H1 (cell line): ENCODE data around the gene MT1B. TPM values are rescaled to one million over a fixed set of nuclear protein-coding genes. Genes with fewer than 3 reads are reported as not detected.

Experiments used
- CTCF ChIA-PET: fragments of 300-600 bp; sonication (Branson Sonifier 250); formaldehyde crosslinking; loops from one replicate; lab custom pipeline; 2021; ENCODE audit not compliant: partially characterized antibody; lab: Charles Lee
- POLR2A ChIA-PET: fragments of 300-600 bp; sonication (Branson Sonifier 250); formaldehyde crosslinking; loops from one replicate; lab custom pipeline; 2021; ENCODE audit warnings: inconsistent platforms; ENCODE audit not compliant: partially characterized antibody; lab: Charles Lee
- DNase-seq, 2 experiments: peaks; one replicate each; pipeline versions ENCODE4 v3.0.0 to v3.0.0-alpha.2; 2010 to 2022; ENCODE audit warnings: low spot score in 2 of 2, low read depth in 1 of 2, mixed read lengths in 1 of 2
- FAIRE-seq: peaks from 2 replicates; lab custom pipeline; 2011; peaks lifted over from hg19 to GRCh38; lab: Jason Lieb, UNC
- H2AFZ ChIP-seq: 2 replicates; pipeline ENCODE4 v1.8.1; 2012; ENCODE audit warnings: low read length, inconsistent platforms
- H2AK5ac ChIP-seq: 2 replicates; pipeline ENCODE4 v1.6.1; 2013; ENCODE audit warnings: low read depth, low read length
- H2BK120ac ChIP-seq: replicated peaks from 2 replicates; pipeline ENCODE3; 2013; ENCODE audit warnings: low read depth, low read length, inconsistent platforms
- H2BK12ac ChIP-seq: 2 replicates; pipeline ENCODE4 v1.6.1; 2013; ENCODE audit warnings: low read depth, low read length
- H2BK15ac ChIP-seq: 2 replicates; pipeline ENCODE4 v1.6.1; 2013; ENCODE audit warnings: low read length
- H2BK20ac ChIP-seq: 2 replicates; pipeline ENCODE4 v1.6.1; 2013; ENCODE audit warnings: low read length
- H2BK5ac ChIP-seq: 2 replicates; pipeline ENCODE4 v1.6.1; 2013; ENCODE audit warnings: low read depth, low read length
- H3K14ac ChIP-seq: 2 replicates; pipeline ENCODE4 v1.6.1; 2013; ENCODE audit warnings: inconsistent platforms; ENCODE audit not compliant: insufficient read length
- H3K18ac ChIP-seq: 2 replicates; pipeline ENCODE4 v1.6.1; 2013; ENCODE audit warnings: low read length; ENCODE audit errors: extremely low read depth
- H3K23ac ChIP-seq: 2 replicates; pipeline ENCODE4 v1.6.1; 2013; ENCODE audit warnings: inconsistent platforms; ENCODE audit not compliant: insufficient read length
- H3K23me2 ChIP-seq: 2 replicates; pipeline ENCODE4 v1.6.1; 2013; ENCODE audit warnings: low read depth, low read length
- H3K27ac ChIP-seq: 2 replicates; pipeline ENCODE4 v1.6.1; 2011; ENCODE audit warnings: low read depth, low read length, inconsistent platforms
- H3K27me3 ChIP-seq, 4 experiments: replicated peaks in 1 of 4; 1 replicate in 1 of 4; 2 replicates in 3 of 4; pipeline versions ENCODE4 v1.6.1 to v1.8.1; 2011 to 2013; ENCODE audit warnings: low read length in 3 of 4, mild to moderate bottlenecking in 3 of 4, inconsistent platforms in 2 of 4, mixed read lengths in 2 of 4, moderate library complexity in 1 of 4; ENCODE audit not compliant: control insufficient read depth in 3 of 4, insufficient read depth in 3 of 4; ENCODE audit errors: extremely low read depth in 1 of 4
- H3K36me3 ChIP-seq, 4 experiments: 2 replicates each; pipeline versions ENCODE4 v1.6.1 to v1.8.1; 2011 to 2013; ENCODE audit warnings: mild to moderate bottlenecking in 4 of 4, low read length in 3 of 4, moderate library complexity in 2 of 4, control low read depth in 1 of 4, inconsistent platforms in 1 of 4; ENCODE audit not compliant: insufficient read depth in 4 of 4, control insufficient read depth in 2 of 4
- H3K4ac ChIP-seq: replicated peaks from 2 replicates; pipeline ENCODE3; 2013; ENCODE audit warnings: low read length, low read depth, mixed read lengths, inconsistent platforms; ENCODE audit not compliant: insufficient read length
- H3K4me1 ChIP-seq, 4 experiments: replicated peaks in 1 of 4; 1 replicate in 1 of 4; 2 replicates in 3 of 4; pipeline versions ENCODE4 v1.6.1 to v1.8.1; 2011 to 2013; ENCODE audit warnings: low read length in 3 of 4, inconsistent platforms in 2 of 4, mixed read lengths in 1 of 4; ENCODE audit not compliant: insufficient read depth in 4 of 4, control insufficient read depth in 3 of 4
- H3K4me2 ChIP-seq, 2 experiments: 2 replicates each; pipeline versions ENCODE4 v1.6.1 to v1.8.1; 2011 to 2013; ENCODE audit warnings: low read depth in 2 of 2, low read length in 2 of 2, control low read depth in 1 of 2, inconsistent platforms in 1 of 2, mild to moderate bottlenecking in 1 of 2; ENCODE audit not compliant: insufficient read depth in 1 of 2
- H3K4me3 ChIP-seq, 4 experiments: fragments of 200-600, 300-600 bp in 1 of 4; sonication (generic), shearing (Covaris generic), sonication (Bioruptor Twin) in 1 of 4; 2 replicates each; pipeline versions ENCODE4 v1.5.1 to v1.8.1; 2011 to 2016; ENCODE audit warnings: low read length in 4 of 4, low read depth in 3 of 4, control low read depth in 2 of 4, inconsistent platforms in 2 of 4, mild to moderate bottlenecking in 2 of 4, mixed read lengths in 1 of 4, moderate library complexity in 1 of 4; ENCODE audit not compliant: insufficient read depth in 2 of 4; ENCODE audit errors: extremely low read depth in 1 of 4
- H3K56ac ChIP-seq: replicated peaks from 2 replicates; pipeline ENCODE3; 2013; ENCODE audit warnings: low read depth, mild to moderate bottlenecking, mixed read lengths, low read length, inconsistent platforms; ENCODE audit not compliant: insufficient read length
- H3K79me1 ChIP-seq: 2 replicates; pipeline ENCODE4 v1.6.1; 2013; ENCODE audit warnings: low read depth, low read length, control low read depth
- H3K79me2 ChIP-seq, 2 experiments: 2 replicates each; pipeline versions ENCODE4 v1.6.1 to v1.8.1; 2012 to 2013; ENCODE audit warnings: low read length in 2 of 2, mild to moderate bottlenecking in 2 of 2, inconsistent platforms in 1 of 2; ENCODE audit not compliant: insufficient read depth in 2 of 2, control insufficient read depth in 1 of 2
- H3K9ac ChIP-seq, 4 experiments: replicated peaks in 1 of 4; 1 replicate in 1 of 4; 2 replicates in 3 of 4; pipeline versions ENCODE4 v1.6.1 to v1.8.1; 2011 to 2013; ENCODE audit warnings: low read depth in 3 of 4, low read length in 3 of 4, control low read depth in 2 of 4, mild to moderate bottlenecking in 2 of 4, moderate library complexity in 2 of 4, inconsistent platforms in 1 of 4; ENCODE audit errors: extremely low read depth in 1 of 4
- H3K9me3 ChIP-seq, 2 experiments: 2 replicates each; pipeline versions ENCODE4 v1.6.1 to v1.8.1; 2012 to 2013; ENCODE audit warnings: mild to moderate bottlenecking in 2 of 2, moderate library complexity in 2 of 2, control low read depth in 1 of 2, inconsistent platforms in 1 of 2, low read depth in 1 of 2, low read length in 1 of 2, mixed read lengths in 1 of 2; ENCODE audit not compliant: insufficient read depth in 2 of 2
- H4K20me1 ChIP-seq, 2 experiments: replicated peaks in 1 of 2; 2 replicates each; pipeline versions ENCODE3 to v1.8.1; 2011 to 2013; ENCODE audit warnings: inconsistent platforms in 2 of 2, low read length in 2 of 2, mild to moderate bottlenecking in 1 of 2; ENCODE audit not compliant: insufficient read depth in 2 of 2, control insufficient read depth in 1 of 2
- H4K5ac ChIP-seq: 2 replicates; pipeline ENCODE4 v1.6.1; 2013; ENCODE audit warnings: low read length, low read depth, mixed read lengths, inconsistent platforms; ENCODE audit not compliant: insufficient read length
- H4K8ac ChIP-seq: 2 replicates; pipeline ENCODE4 v1.8.0; 2013; ENCODE audit warnings: mild to moderate bottlenecking, moderate library complexity, low read length, inconsistent platforms; ENCODE audit not compliant: insufficient read depth; ENCODE audit errors: extremely low read depth
- H4K91ac ChIP-seq: replicated peaks from 2 replicates; pipeline ENCODE3; 2013; ENCODE audit warnings: low read length, mixed read lengths, inconsistent platforms; ENCODE audit not compliant: insufficient read length
- EGR1 ChIP-seq: IDR thresholded peaks from 2 replicates; pipeline ENCODE4 v1.6.1; 2011; ENCODE audit warnings: low read depth, low read length, borderline replicate concordance
- WGBS, 2 experiments: shearing (Covaris generic) in 1 of 2; methylation state at CpG; one replicate each; pipeline versions ENCODE4 v1.1.6 to v1.1.7; 2013 to 2015; ENCODE audit warnings: low lambda C conversion rate in 2 of 2, mixed read lengths in 2 of 2, inconsistent platforms in 1 of 2, low coverage in 1 of 2, missing lambda C conversion rate in 1 of 2; ENCODE audit not compliant: insufficient replicate concordance in 2 of 2, insufficient coverage in 1 of 2, insufficient read length in 1 of 2; ENCODE audit errors: extremely low coverage in 1 of 2, missing lambda C conversion rate in 1 of 2; 5-methylcytosine and 5-hydroxymethylcytosine counted together
- polyA plus RNA-seq, 7 experiments: library from polyadenylated mRNA; depleted of rRNA in 3 of 7; stranded (reverse) in 5 of 7; unstranded in 2 of 7; fragments of >200 nt in 5 of 7; fragments of 200-250 nt in 2 of 7; gene quantifications; 1 replicate in 5 of 7; 2 replicates in 1 of 7; 4 replicates in 1 of 7; pipeline versions ENCODE4 v1.2.1 to v1.2.3, GENCODE V29; 2011 to 2013; ENCODE audit warnings: missing spikeins in 2 of 7, mixed read lengths in 2 of 7
- total RNA-seq: library from RNA; stranded (reverse); fragmentation: NEBNext Ultra II Directional; extraction: Animal tissue kit (Norgen Biotek cat#: 25700); gene quantifications from 2 replicates; pipeline ENCODE4 v1.2.1, GENCODE V29; 2021

MT1B gene
- total and polyA plus RNA-seq, 2 of the 8 experiments (the other 6 are each of a cell fraction or from before 2014, with no cell fraction given): not detected

DNA sequence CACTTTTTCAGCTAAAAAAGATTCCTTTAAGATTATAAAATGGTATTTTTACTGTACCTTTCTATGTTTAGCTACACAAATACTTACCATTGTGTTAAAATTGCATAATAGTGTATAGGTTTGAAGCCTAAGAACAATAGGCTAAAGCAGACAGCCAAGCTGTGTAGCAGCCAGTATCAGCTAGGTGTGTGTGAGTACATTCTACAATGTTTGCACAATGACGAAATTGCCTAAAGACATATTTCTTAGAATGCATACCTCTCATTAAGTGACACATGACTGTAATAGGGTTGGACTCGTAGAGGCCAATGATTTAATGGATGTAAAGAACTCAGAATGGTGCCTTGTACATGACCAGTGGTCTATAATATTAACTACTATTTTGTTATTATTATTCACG lies 1.9 kb upstream of the MT1B start:
- H3K4me2 ChIP-seq: no peak overlapping the region
- no peak for TF ChIP-seq EGR1
- H3K23ac ChIP-seq: no peak overlapping the region
- DNase-seq: no peak
- no peak overlapping the region for H4K8ac ChIP-seq
- no peaks in the 10 kb centered on the region for H3K79me2 ChIP-seq
- ChIA-PET POLR2A (no interaction called here), CTCF (interaction anchor here (0.8 kb wide), 1 partner anchor 15 kb away, joined by 3 read pairs; no protein-coding TSS in a partner anchor)
- no peaks in the 10 kb centered on the region; the same call in 1 of the 2 replicates for H3K23me2 ChIP-seq
- H3K18ac ChIP-seq: no peak overlapping the region
- H2BK15ac ChIP-seq: no peak overlapping the region
- no peak overlapping the region for H3K4me3 ChIP-seq
- no peaks in the 10 kb centered on the region for H3K79me1 ChIP-seq
- H3K27me3 ChIP-seq: peaks cover 37 to 70% (median 62%) of the 10 kb centered on the region in 4 experiments
- no peaks in the 10 kb centered on the region for H3K36me3 ChIP-seq
- H2BK5ac ChIP-seq: no peak overlapping the region
- peaks cover 2 to 4% of the 10 kb centered on the region in 2 experiments for H4K20me1 ChIP-seq
- H2AK5ac ChIP-seq: no peak overlapping the region
- H3K4ac ChIP-seq: no peak overlapping the region
- no peak overlapping the region for H3K27ac ChIP-seq
- H3K14ac ChIP-seq: no peak overlapping the region
- no peak overlapping the region for H3K56ac ChIP-seq
- no peak overlapping the region for H2BK20ac ChIP-seq
- no peak overlapping the region for H2BK120ac ChIP-seq
- H2AFZ ChIP-seq: no peak overlapping the region
- H3K4me1 ChIP-seq: peaks cover 0 to 7% (median 4%) of the 10 kb centered on the region in 4 experiments; a peak in 2 of 7 replicates
- no peak overlapping the region for H4K5ac ChIP-seq
- H4K91ac ChIP-seq: no peak overlapping the region
- H2BK12ac ChIP-seq: no peak overlapping the region
- FAIRE-seq: no peak
- H3K9me3 ChIP-seq: no peaks in the 10 kb centered on the region
- no peak overlapping the region for H3K9ac ChIP-seq
- 75% methylated on average over 3 of the region's 3 CpGs; no CpG with 5 or more reads in 1 of the 2 experiments for WGBS, 2 experiments
